ENCODE data around the gene PCNT. TPM values are rescaled to one million over a fixed set of nuclear protein-coding genes. Genes with fewer than 3 reads are reported as not detected.
"Not testable (repeated sequence)": the region's sequence is repeated elsewhere in the genome, so short reads cannot be mapped to it uniquely, and the experiment has no call there.

The PCNT gene
- polyA plus RNA-seq, 1 donor from 2014 or later, result 28.2 TPM

DNA sequence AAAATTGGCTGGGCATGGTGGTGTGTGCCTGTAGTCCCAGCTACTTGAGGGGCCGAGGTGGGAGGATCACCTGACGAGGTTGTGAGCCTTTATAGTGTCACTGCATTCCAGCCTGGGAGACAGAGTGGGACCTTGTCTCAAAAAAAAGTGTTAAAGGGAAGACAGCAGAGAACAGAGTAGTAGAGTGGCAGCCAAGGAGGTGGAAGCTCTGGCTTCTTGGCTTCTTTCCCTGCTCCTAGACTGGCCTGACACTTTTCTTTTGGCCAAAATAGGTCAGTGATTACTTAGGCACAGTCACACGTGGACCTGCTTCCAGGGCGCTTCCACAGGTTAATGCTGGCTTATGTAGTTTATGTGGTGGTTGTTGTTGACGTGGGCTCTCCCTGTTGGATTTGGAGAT is 138.0 kb downstream of the PCNT start:
- no peaks in the 10 kb centered on the region for H4K20me1 ChIP-seq (ENCODE audit: insufficient read depth)
- no peaks in the 10 kb centered on the region for H3F3A ChIP-seq (ENCODE audit: insufficient read depth, low read length, poor library complexity, severe bottlenecking)
- H3K4me3 ChIP-seq (ENCODE audit: low read length), result no peak overlapping the region
- H3K9me2 ChIP-seq (ENCODE audit: insufficient read depth, low read length), result no peaks in the 10 kb centered on the region
- no peak overlapping the region for H2AFZ ChIP-seq (ENCODE audit: low read depth, low read length)
- H3K9ac ChIP-seq (ENCODE audit: low read length), result no peak overlapping the region
- H3K27me3 ChIP-seq (ENCODE audit: insufficient read depth, low read depth, low read length), result no peaks in the 10 kb centered on the region
- H3K36me3 ChIP-seq (ENCODE audit: insufficient read depth, low read length), result no peaks in the 10 kb centered on the region
- H3K27ac ChIP-seq (ENCODE audit: low read length), result no peak overlapping the region
- no peak overlapping the region for H3K4me2 ChIP-seq (ENCODE audit: low read length)
- no peaks in the 10 kb centered on the region for H3K9me3 ChIP-seq (ENCODE audit: low read length)
- TF ChIP-seq SMC3 (conservative IDR thresholded peaks at IDR 0.05; ENCODE audit: poor library complexity) (no peak), EP300 (conservative IDR thresholded peaks at IDR 0.05; ENCODE audit: poor library complexity, severe bottlenecking) (no peak), EZH2 (IDR thresholded peaks at IDR 0.05; ENCODE audit: borderline replicate concordance, insufficient read depth, low read length, poor library complexity, severe bottlenecking) (no peak), POLR2AphosphoS5 (IDR thresholded peaks at IDR 0.05) (no peak)
- TF ChIP-seq, protein P1, sequence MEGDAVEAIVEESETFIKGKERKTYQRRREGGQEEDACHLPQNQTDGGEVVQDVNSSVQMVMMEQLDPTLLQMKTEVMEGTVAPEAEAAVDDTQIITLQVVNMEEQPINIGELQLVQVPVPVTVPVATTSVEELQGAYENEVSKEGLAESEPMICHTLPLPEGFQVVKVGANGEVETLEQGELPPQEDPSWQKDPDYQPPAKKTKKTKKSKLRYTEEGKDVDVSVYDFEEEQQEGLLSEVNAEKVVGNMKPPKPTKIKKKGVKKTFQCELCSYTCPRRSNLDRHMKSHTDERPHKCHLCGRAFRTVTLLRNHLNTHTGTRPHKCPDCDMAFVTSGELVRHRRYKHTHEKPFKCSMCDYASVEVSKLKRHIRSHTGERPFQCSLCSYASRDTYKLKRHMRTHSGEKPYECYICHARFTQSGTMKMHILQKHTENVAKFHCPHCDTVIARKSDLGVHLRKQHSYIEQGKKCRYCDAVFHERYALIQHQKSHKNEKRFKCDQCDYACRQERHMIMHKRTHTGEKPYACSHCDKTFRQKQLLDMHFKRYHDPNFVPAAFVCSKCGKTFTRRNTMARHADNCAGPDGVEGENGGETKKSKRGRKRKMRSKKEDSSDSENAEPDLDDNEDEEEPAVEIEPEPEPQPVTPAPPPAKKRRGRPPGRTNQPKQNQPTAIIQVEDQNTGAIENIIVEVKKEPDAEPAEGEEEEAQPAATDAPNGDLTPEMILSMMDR (IDR thresholded peaks at IDR 0.05; ENCODE audit: poor library complexity, severe bottlenecking), result no peak
- H3K79me2 ChIP-seq (replicated peaks; ENCODE audit: insufficient read depth, low read length), result peaks cover 30% of the 10 kb centered on the region

DNA sequence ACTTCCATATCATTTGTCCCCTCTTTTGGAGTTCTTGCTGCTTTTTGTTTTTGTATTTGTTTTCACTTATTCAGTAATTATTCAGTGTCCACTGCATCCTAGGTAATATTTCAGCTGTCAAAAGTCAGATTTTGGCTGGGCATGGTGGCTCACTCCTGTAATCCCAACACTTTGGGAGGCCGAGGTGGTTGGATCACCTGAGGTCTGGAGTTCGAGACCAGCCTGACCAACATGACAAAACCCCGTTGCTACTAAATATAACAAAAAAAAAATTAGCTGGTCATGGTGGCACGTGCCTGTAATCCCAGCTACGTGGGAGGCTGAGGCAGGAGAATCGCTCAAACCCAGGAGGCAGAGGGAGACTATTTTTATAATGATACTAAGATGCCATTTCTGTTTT is 141.2 kb downstream of the PCNT start:
- H3K79me2 ChIP-seq (replicated peaks; ENCODE audit: insufficient read depth, low read length), result peaks cover 18% of the 10 kb centered on the region
- not testable (repeated sequence) for H3F3A ChIP-seq (ENCODE audit: insufficient read depth, low read length, poor library complexity, severe bottlenecking); H3K4me3 ChIP-seq (ENCODE audit: low read length); H3K27me3 ChIP-seq (ENCODE audit: insufficient read depth, low read depth, low read length); H3K4me2 ChIP-seq (ENCODE audit: low read length); H3K9me3 ChIP-seq (ENCODE audit: low read length); H3K9me2 ChIP-seq (ENCODE audit: insufficient read depth, low read length); H3K9ac ChIP-seq (ENCODE audit: low read length); H3K36me3 ChIP-seq (ENCODE audit: insufficient read depth, low read length); H4K20me1 ChIP-seq (ENCODE audit: insufficient read depth); H2AFZ ChIP-seq (ENCODE audit: low read depth, low read length); H3K27ac ChIP-seq (ENCODE audit: low read length)

DNA sequence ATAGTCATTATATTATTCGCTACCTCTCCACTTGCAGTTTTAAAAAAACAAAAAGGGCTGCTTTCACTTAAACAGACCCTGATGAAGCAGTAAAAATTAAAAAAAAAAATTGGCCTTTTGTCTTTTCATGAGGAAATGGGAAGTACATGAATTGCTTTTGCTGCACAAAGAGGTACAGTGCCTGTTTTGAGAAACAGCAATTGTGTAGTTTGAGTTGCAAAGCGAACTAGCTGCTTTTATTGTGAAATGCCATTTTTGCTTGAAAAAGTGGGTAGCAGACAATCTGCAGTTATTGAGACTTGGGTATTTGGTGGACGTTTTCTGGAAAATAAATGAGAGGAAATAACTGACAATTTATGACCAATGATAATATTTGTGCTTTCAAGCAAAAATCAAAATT is 141.7 kb downstream of the PCNT start:
- H2AFZ ChIP-seq (ENCODE audit: low read depth, low read length), result no peak overlapping the region
- no peak overlapping the region for H3K9ac ChIP-seq (ENCODE audit: low read length)
- H3K27me3 ChIP-seq (ENCODE audit: insufficient read depth, low read depth, low read length), result no peaks in the 10 kb centered on the region
- H3K36me3 ChIP-seq (ENCODE audit: insufficient read depth, low read length), result no peaks in the 10 kb centered on the region
- no peak overlapping the region for H3K4me2 ChIP-seq (ENCODE audit: low read length)
- TF ChIP-seq EP300 (conservative IDR thresholded peaks at IDR 0.05; ENCODE audit: poor library complexity, severe bottlenecking) (no peak), EZH2 (IDR thresholded peaks at IDR 0.05; ENCODE audit: borderline replicate concordance, insufficient read depth, low read length, poor library complexity, severe bottlenecking) (no peak), TAF1 (IDR thresholded peaks at IDR 0.05; ENCODE audit: low read depth) (no peak), POLR2AphosphoS5 (IDR thresholded peaks at IDR 0.05) (no peak), RAD21 (conservative IDR thresholded peaks at IDR 0.05) (no peak), MXI1 (conservative IDR thresholded peaks at IDR 0.05; ENCODE audit: poor library complexity, severe bottlenecking) (no peak), SMC3 (conservative IDR thresholded peaks at IDR 0.05; ENCODE audit: poor library complexity) (no peak)
- TF ChIP-seq, protein P2, sequence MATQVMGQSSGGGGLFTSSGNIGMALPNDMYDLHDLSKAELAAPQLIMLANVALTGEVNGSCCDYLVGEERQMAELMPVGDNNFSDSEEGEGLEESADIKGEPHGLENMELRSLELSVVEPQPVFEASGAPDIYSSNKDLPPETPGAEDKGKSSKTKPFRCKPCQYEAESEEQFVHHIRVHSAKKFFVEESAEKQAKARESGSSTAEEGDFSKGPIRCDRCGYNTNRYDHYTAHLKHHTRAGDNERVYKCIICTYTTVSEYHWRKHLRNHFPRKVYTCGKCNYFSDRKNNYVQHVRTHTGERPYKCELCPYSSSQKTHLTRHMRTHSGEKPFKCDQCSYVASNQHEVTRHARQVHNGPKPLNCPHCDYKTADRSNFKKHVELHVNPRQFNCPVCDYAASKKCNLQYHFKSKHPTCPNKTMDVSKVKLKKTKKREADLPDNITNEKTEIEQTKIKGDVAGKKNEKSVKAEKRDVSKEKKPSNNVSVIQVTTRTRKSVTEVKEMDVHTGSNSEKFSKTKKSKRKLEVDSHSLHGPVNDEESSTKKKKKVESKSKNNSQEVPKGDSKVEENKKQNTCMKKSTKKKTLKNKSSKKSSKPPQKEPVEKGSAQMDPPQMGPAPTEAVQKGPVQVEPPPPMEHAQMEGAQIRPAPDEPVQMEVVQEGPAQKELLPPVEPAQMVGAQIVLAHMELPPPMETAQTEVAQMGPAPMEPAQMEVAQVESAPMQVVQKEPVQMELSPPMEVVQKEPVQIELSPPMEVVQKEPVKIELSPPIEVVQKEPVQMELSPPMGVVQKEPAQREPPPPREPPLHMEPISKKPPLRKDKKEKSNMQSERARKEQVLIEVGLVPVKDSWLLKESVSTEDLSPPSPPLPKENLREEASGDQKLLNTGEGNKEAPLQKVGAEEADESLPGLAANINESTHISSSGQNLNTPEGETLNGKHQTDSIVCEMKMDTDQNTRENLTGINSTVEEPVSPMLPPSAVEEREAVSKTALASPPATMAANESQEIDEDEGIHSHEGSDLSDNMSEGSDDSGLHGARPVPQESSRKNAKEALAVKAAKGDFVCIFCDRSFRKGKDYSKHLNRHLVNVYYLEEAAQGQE (IDR thresholded peaks at IDR 0.05; ENCODE audit: borderline replicate concordance), result no peak
- TF ChIP-seq, protein P1 (IDR thresholded peaks at IDR 0.05; ENCODE audit: poor library complexity, severe bottlenecking), result no peak
- H3K9me2 ChIP-seq (ENCODE audit: insufficient read depth, low read length), result no peaks in the 10 kb centered on the region
- no peak overlapping the region for H3K4me3 ChIP-seq (ENCODE audit: low read length)
- no peaks in the 10 kb centered on the region for H3K9me3 ChIP-seq (ENCODE audit: low read length)
- H3K27ac ChIP-seq (ENCODE audit: low read length), result no peak overlapping the region
- no peaks in the 10 kb centered on the region for H4K20me1 ChIP-seq (ENCODE audit: insufficient read depth)
- H3F3A ChIP-seq (ENCODE audit: insufficient read depth, low read length, poor library complexity, severe bottlenecking), result no peaks in the 10 kb centered on the region
- peaks cover 13% of the 10 kb centered on the region for H3K79me2 ChIP-seq (replicated peaks; ENCODE audit: insufficient read depth, low read length)
